GM12891 (cell line): ENCODE data around the gene PHF21A.

ENCODE experiments used
- DNase-seq: peaks from one replicate; pipeline ENCODE4 v3.0.0; 2011; ENCODE audit warnings: low spot score; ENCODE audit not compliant: insufficient read length
- FAIRE-seq: peaks from 2 replicates; lab custom pipeline; 2011; peaks lifted over from hg19 to GRCh38; lab: Jason Lieb, UNC
- PAX5 ChIP-seq: IDR thresholded peaks from 2 replicates; pipeline ENCODE4 v1.6.1; 2011; ENCODE audit warnings: low read length, moderate library complexity, mild to moderate bottlenecking; ENCODE audit not compliant: insufficient read depth, severe bottlenecking
- POLR2A ChIP-seq: IDR thresholded peaks from 2 replicates; pipeline ENCODE4 v1.6.1; 2011; ENCODE audit warnings: low read depth, low read length, control low read depth
- POLR2AphosphoS5 ChIP-seq: IDR thresholded peaks from 2 replicates; pipeline ENCODE4 v1.6.1; 2011; ENCODE audit warnings: low read depth, low read length, control low read depth
- POU2F2 ChIP-seq: IDR thresholded peaks from 2 replicates; pipeline ENCODE4 v1.6.1; 2011; ENCODE audit warnings: low read depth, mild to moderate bottlenecking, control low read depth, low read length, moderate library complexity
- SPI1 ChIP-seq: IDR thresholded peaks from 2 replicates; pipeline ENCODE4 v1.6.1; 2011; ENCODE audit warnings: low read depth, low read length, control low read depth
- TAF1 ChIP-seq: IDR thresholded peaks from 2 replicates; pipeline ENCODE4 v1.6.1; 2011; ENCODE audit warnings: low read depth, low read length, control low read depth

PHF21A gene

GRCh38 chr11:45920531-45921477 is 200.4 kb downstream of the PHF21A start:
- no peak for DNase-seq
- no peak for FAIRE-seq
- TF ChIP-seq POLR2AphosphoS5 = no peak
- TF ChIP-seq POLR2A = no peak
- TF ChIP-seq PAX5 = no peak
- no peak for TF ChIP-seq POU2F2
- TF ChIP-seq SPI1 = no peak
- no peak for TF ChIP-seq TAF1

GRCh38 chr11:45919806-45920530 is 201.3 kb downstream of the PHF21A start:
- no peak for DNase-seq
- TF ChIP-seq TAF1 (no peak), POU2F2 (no peak), POLR2A (no peak), PAX5 (no peak), POLR2AphosphoS5 (no peak), SPI1 (no peak)
- FAIRE-seq = no peak

DNA sequence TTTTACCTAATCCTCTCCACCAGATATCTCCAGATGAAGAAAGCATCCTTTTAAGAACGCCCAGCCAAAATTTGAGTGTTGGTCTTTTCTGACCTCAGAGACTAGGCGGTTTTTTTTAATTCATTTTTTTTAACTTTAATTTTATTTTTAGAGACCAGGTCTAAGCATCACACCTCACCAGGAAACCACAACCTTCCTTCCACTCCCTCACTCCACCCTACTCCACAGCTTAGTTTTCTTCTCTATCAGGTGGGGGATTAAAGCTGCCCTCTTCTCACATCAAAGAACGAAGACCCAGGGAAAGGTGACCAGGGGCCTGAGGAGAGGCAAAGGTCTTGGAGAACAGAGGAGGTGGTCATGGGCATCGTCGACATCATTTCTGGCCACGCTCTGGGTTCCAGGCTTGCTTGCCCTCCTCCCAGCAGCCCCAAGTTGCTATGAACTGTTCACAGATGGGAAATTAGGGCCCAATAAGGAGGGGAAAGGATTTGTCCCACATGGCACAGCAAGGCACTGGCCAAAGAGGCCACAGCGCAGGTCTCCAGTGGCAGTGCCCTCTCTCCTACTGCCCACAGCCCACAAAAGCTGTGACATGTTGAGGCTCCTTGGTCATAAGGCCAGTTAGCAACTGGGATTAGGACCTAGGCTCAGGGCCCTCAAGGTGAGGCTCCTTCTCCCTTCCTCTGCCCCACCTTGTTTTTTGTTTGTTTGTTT is 202.1 kb downstream of the PHF21A start:
- no peak for FAIRE-seq
- DNase-seq = no peak
- TF ChIP-seq POLR2AphosphoS5 = no peak
- no peak for TF ChIP-seq POU2F2
- no peak for TF ChIP-seq SPI1
- no peak for TF ChIP-seq TAF1
- TF ChIP-seq PAX5 = no peak
- no peak for TF ChIP-seq POLR2A

- TF ChIP-seq PAX5 = no peak
- no peak for TF ChIP-seq TAF1
- no peak for TF ChIP-seq SPI1
- no peak for TF ChIP-seq POLR2AphosphoS5
- no peak for TF ChIP-seq POLR2A
- no peak for TF ChIP-seq POU2F2
- peak; percentile 76 for FAIRE-seq
- no peak for DNase-seq
These were observed 202.8 kb downstream of the PHF21A start for GRCh38 chr11:45918331-45918941.

- peak; percentile 98 for DNase-seq
- TF ChIP-seq POLR2AphosphoS5 = peak; percentile 95
- TF ChIP-seq POU2F2 = 0 out of 2 replicates have a peak, but pooled peaks have one; percentile 12
- no peak for TF ChIP-seq SPI1
- peak; percentile 76 for TF ChIP-seq TAF1
- no peak for TF ChIP-seq PAX5
- TF ChIP-seq POLR2A = peak; percentile 91
- peak; percentile 92 for FAIRE-seq
These were observed 203.5 kb downstream of the PHF21A start, which contains the start of gene PEX16 for GRCh38 chr11:45917623-45918330. TSS of gene PEX16 (minus strand) at chr11:45917877. CDS start at chr11:45917811, 66 bp downstream.

- DNase-seq = no peak
- TF ChIP-seq POU2F2 (no peak), SPI1 (no peak), POLR2A (no peak), PAX5 (no peak), TAF1 (no peak), POLR2AphosphoS5 (no peak)
- FAIRE-seq = peak; percentile 26
These were observed 204.0 kb downstream of the PHF21A start for GRCh38 chr11:45917286-45917622.

- no peak for TF ChIP-seq PAX5
- FAIRE-seq (no peak), DNase-seq (no peak)
These were observed 205.8 kb downstream of the PHF21A start for GRCh38 chr11:45915446-45915845.

DNA sequence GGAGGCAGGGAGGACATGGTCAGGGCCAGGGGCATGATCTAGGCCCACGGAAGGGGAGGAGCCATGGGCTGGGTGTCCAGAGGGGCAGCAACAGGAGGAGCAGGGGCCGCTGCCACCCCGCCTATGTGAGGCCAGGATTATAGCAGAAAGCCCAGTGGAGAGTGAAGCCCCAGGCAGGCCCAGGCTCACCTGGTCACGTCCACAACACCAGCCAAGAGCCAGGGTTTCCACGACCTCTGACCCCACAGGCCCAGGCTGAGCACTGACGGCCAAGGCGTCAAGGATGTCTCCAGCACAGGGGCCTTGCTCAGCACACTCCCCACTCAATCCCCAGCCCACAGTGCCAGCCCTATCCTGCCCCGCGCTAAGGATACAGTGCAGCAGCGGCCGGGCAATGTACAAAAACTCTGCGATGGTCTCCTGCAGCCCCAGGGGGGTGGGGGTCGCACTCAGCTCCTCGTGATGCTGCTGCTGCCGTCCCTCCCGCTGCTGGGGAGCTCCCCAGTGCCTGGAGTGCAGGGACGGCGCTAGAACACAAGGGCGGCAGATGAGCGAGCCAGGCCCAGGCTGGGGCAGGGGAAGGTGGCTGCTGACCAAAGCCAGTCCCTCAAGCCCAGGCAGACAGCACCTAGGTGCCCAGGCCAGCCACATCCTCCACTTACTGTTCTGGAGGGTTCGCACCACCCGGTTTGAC is 207.2 kb downstream of the PHF21A start:
- DNase-seq (no peak), FAIRE-seq (no peak)
- no peak for TF ChIP-seq POLR2A
- TF ChIP-seq SPI1 = no peak
- no peak for TF ChIP-seq TAF1
- no peak for TF ChIP-seq POU2F2
- TF ChIP-seq PAX5 = no peak
- no peak for TF ChIP-seq POLR2AphosphoS5

DNA sequence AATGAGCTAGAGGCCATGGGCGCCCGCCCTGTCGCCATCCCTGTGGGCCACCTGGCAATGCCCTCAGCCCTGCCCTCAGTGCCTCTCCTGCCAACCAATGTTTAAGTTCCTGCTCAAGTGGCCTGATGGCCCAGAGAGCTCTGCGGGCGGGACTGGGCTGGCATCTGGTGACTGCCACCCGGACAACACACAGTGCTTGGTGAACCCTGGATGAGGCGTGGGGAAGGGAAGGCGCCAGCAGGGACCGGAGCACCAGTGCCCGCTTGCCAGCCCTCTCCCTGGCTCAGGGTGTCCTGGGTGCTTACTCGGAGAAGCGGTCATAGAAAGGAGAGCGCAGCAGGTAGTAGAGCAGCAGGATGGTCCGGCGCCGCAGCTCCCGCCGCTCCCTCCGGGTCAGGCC is 207.7 kb downstream of the PHF21A start:
- DNase-seq (no peak), FAIRE-seq (no peak)
- TF ChIP-seq POLR2AphosphoS5 (no peak), SPI1 (no peak), POU2F2 (no peak), PAX5 (no peak), TAF1 (no peak), POLR2A (no peak)
